CD4-positive, alpha-beta T cell treated with Interferon alpha-2 for 1 hour (primary cell): ENCODE results near the gene CCDC88C.
A peak's percentile ranks its signal among the peaks of the same experiment; 100 is the strongest.

Experiments
- DNase-seq, 2 donors: peaks; one replicate each; pipeline ENCODE4 v3.0.0-alpha.2; 2020 to 2022

The CCDC88C gene

DNA sequence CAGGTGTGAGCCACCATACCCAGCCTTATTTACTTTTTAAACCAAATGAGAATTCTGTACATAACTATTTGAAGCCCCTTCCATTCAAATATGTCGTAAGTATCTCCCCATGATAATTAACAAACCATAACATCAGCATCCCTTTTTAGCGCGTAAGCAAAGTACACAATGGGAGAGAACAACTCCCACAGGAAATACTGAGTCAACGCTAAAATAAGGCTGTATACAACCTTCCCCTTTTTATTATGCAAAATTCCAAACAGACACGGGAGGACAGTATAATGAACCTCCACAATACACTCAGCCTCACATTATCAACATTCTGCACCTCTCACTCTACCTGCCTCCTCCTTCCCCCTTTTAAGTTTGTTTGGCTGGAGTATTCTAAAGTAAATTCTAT, 73.5 kb downstream of the CCDC88C start:
- DNase-seq: no peak

GRCh38 chr14:91343051-91343450, 74.6 kb downstream of the CCDC88C start:
- DNase-seq: no peak

DNA sequence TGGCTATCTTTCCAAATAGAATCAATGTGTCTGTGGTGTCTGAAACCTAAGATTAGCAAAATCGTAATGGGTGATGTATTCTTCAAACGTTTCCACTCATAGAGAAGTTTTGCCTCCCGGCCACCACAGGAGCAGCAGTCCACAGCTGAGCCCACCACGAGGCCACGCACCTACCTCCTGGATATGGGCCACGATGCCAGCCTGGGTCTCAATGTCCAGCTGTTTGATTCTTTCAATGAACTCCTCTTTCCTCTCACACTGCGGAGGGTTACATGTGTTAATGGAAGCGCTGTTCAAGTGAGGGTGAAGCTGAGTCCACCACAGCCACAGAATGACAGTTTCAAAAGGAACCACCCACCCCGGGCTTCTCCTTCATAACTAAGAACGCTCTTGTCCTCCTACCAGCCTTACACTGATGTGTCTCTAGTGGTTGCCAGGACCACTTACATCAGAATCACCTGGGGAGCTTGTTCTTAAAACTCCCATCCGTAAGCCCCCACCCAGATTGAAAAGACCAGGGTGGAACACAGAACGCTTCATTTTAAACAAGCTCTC, 75.3 kb downstream of the CCDC88C start:
- DNase-seq: no peak

- DNase-seq: no peak
Measured at GRCh38 chr14:91341751-91342154, 75.9 kb downstream of the CCDC88C start.

- DNase-seq: no peak
Measured at GRCh38 chr14:91341334-91341733, 76.3 kb downstream of the CCDC88C start.

DNA sequence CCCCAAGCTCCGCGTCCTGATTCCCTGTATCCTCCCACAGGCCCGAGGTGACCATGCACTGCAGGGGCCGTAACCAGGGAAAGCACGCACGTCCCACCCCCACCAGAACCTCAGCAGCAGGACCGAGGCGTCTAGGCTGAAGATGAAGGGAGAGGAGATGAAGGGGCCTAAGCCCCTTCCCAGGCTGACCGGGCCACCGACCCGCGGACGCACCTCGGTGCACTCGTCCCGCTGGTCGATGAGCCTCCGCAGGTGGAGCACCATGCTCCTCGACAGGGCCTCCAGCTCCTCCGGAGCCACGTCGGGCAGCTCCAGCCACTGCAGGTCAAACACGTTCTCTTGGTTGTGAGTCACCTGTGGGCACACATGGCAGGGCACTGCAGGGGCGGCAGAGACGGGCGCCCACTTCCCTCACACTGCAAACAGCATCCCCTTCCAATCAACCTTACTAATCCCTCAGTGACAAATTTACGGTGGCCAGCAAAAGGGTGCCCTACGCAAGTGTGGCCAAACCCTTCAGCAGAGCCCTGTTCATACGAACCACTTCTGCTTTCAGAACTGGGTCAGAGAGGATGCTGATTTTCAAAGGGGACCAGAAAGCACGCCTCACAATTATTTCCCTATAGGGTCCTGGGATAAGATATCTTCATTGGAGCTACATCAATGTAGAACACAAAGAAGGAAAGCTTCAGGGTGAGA, 77.8 kb downstream of the CCDC88C start:
- no peak for DNase-seq

- no peak for DNase-seq
Measured at GRCh38 chr14:91339076-91339475, 78.5 kb downstream of the CCDC88C start.

DNA sequence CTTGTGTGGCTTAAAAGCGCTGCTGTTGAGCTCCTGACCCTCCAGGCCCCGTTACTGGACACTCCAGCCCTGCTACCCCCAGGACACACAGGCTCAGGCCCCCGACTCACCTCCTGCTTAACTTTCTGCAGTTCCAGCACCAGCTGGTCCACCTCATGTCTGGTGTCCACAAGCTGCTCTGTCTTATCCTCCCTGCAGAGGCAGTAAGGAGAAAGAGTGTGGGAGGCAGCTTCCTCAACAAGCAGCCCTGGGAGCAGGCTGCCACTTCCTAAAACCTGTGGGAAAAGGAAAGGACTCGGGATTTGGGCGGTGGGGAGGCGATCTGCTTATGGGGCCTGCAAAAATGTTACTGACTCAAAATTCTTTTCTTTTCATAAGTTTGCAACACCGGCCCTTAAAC, 79.2 kb downstream of the CCDC88C start:
- no peak for DNase-seq

GRCh38 chr14:91337699-91338335, 79.8 kb downstream of the CCDC88C start:
- no peak for DNase-seq

DNA sequence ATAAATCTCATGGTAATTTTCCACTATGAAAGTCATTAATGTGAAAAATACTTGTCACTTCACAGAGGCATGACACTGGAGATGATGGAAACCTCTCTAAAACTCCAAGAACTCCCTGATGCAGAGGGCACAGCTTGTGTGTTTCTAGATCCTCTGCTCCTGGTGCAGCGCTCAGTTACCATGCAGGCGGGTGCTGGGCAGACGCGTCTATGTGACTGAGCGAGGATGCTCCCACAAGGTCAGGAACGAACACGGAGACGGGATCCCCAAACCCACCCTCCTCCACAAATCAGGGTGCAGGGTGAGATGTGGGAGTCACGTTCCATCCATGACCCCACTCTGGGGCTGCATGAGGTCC, 81.5 kb downstream of the CCDC88C start:
- DNase-seq: no peak

GRCh38 chr14:91335191-91336092, 82.2 kb downstream of the CCDC88C start:
- no peak for DNase-seq

DNA sequence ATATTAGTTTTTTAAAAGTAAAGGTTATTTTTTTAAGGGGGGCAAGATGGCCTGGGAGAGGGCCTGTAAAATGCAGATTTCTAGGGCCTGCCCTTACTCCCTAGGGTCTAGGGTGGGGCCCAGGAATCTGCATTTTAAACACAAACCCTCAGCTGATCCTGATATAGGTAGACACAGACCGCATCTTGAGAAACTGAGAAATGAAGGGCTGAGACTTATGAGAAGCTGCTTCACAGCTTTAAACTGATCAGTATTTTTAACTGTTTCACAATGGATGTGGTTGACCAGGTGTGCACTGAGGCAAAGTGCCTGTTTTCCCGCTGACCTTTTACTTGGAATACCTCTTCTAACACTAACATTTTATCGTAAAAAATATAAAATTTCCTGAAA, 84.0 kb downstream of the CCDC88C start:
- no peak for DNase-seq

- DNase-seq: no peak
Measured at GRCh38 chr14:91332986-91333649, 84.5 kb downstream of the CCDC88C start.

- DNase-seq: no peak
Measured at GRCh38 chr14:91332171-91332985, 85.2 kb downstream of the CCDC88C start.

DNA sequence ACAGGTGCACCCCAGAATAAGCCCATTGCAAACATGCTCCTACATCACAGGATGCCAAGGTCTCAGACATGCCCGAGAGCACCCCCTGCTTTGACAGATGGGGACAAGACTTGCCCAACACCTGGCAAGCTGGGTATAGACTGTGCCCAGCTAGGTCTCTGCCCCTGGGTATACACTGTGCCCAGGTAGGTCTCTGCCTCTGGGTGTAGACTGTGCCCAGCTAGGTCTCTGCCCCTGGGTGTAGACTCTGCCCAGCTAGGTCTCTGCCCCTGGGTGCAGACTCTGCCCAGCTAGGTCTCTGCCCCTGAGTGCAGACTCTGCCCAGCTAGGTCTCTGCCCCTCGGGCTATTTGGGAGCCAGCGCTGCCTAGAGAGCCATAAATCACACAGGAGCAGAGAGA, 85.9 kb downstream of the CCDC88C start:
- DNase-seq: no peak

DNA sequence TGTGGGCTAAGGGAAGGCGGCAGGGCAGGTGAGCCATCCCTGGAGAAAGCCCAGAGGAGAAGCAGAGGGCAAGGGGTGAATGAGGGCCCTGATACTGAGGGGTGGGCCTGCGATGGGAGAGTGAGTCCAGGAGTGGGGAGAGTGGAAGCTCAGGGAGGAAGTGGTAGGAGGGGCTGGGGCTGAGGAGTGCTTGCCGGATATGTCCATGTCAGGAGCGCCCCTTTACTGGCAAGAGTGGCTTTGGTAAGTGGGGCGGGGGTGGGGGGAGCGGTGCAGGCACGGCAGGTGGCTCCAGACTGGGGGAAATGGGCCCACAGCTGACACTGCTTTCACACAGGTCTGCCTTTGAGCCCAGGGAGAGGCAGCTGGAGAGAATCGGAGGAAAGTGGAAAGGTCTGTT, 86.8 kb downstream of the CCDC88C start:
- peak; percentile 30 to 45 for DNase-seq

- DNase-seq: no peak
Measured at GRCh38 chr14:91330096-91330696, 87.4 kb downstream of the CCDC88C start.

- DNase-seq: no peak
Measured at GRCh38 chr14:91329486-91330014, 88.1 kb downstream of the CCDC88C start.

DNA sequence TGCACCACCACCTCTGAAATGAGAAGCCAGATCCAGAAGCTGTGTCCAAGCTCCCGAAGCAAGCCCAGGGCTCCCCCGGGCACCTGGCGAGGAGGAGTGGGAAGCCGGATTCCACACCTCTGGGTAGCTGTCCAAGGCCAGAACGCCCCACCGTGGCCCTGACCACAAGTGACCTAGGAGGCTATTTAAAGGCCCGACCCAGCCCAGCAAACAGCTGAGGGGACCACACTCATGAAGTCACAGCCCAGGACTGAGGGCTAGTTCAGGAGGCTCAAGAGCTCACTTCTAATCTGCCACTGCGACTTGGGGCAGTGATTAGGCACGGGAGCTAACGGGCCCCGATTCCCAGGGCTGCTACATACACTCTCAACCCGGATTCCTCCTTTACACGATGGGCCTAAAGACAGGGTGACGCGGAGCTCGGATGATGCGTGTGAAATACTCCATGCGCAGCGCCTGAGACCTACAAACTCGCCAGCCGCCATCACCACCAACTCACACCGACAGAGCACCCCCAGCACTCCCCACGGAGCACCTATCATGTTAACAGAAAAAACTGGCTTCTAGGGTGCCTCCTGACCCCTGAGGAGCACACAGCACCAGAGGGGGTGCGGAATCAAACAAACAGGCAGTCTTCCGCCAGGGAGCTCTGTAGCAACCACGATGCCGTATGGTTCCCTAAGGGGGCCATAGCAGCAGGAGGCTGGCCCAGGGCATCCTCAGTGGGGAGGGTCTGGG, 89.1 kb downstream of the CCDC88C start:
- no peak for DNase-seq

- DNase-seq: no peak
Measured at GRCh38 chr14:91327661-91328312, 89.8 kb downstream of the CCDC88C start.
